SH-SY5Y (cell line): Measurements from ENCODE around the gene MYO1H.

ENCODE experiments used
- GATA2 ChIP-seq: IDR thresholded peaks from 2 replicates; pipeline ENCODE4 v1.6.1; 2011; ENCODE audit warnings: mild to moderate bottlenecking, low read depth, low read length
- GATA3 ChIP-seq: IDR thresholded peaks from 2 replicates; pipeline ENCODE4 v1.6.1; 2011; ENCODE audit warnings: low read depth, mild to moderate bottlenecking, low read length, moderate library complexity

DNA sequence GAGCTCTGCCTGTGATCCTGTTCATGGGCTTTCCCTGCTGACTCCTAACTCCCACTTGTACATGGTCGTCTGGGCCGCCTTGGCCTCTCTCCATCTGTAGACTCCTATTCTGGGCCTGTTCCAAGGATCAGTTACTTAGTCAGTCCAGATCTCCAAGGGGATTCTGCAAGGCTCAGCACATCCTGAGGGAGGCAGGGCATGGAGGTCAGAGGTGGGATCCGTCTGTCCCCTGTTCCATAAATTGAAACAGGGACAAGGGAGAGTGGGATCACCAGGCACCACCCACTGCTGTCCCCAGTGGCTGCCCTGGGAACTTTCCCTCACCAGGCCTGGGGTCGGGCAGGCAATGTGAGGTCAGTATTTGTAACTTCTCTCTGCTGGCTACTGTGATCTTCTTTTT, 85.9 kb downstream of the MYO1H start:
- TF ChIP-seq GATA3 (no peak), GATA2 (no peak)
